ENCODE data around the gene STXBP5. TPM values are rescaled to one million over a fixed set of nuclear protein-coding genes. Genes with fewer than 3 reads are reported as not detected.
A peak's percentile ranks its signal among the peaks of the same experiment; 100 is the strongest.

STXBP5 gene
- total and polyA plus RNA-seq, 2 of the 13 experiments (the other 11 are each of a cell fraction or from before 2014, with no cell fraction given) = 8.8 to 19.4 TPM

DNA sequence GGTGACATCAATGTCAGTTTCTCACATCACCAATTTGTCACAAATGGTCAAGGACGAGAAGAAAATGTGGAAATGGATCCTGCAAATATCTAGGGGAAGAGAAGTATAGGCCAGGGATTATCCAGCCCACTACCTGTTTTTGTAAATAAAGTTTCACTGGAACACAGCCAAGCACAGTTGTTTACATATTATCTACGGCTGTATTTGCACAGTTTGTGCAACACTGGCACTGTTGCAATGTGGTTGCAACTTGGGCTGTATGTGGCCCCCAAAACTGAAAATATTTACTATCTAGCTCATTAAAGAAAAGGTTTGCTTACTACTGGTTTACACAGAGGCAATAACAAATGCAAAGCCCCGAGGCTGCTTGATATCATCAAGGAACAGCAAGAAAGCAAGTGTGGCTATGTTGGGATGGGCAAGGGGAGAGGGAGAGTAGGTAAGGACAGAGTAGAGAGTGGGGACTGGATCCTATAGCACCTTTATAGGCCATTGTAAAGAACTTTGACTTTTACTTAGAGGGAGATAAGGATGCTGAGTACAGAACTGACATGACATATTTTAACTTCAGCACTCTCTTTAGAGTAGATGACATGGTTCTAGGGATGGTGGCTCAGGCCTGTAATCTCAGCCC, 11.8 kb upstream of the STXBP5 start (continued):
- no peak; the same call in 1 of the 2 replicates for TF ChIP-seq ZNF567 (CRISPR knock-in tag; IDR thresholded peaks at IDR 0.05; ENCODE audit: borderline replicate concordance)
- TF ChIP-seq ATRX (CRISPR knock-in tag; IDR thresholded peaks at IDR 0.05; ENCODE audit: borderline replicate concordance) = no peak
- no peak for TF ChIP-seq MAF1 (CRISPR knock-in tag; IDR thresholded peaks at IDR 0.05; ENCODE audit: borderline replicate concordance)
- peak; percentile 83; the same call in 1 of the 2 replicates for TF ChIP-seq KDM3A (CRISPR knock-in tag; IDR thresholded peaks at IDR 0.05; ENCODE audit: low read depth)
- TF ChIP-seq, protein P1, sequence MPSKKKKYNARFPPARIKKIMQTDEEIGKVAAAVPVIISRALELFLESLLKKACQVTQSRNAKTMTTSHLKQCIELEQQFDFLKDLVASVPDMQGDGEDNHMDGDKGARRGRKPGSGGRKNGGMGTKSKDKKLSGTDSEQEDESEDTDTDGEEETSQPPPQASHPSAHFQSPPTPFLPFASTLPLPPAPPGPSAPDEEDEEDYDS (CRISPR knock-in tag; IDR thresholded peaks at IDR 0.05) = no peak
- TF ChIP-seq, protein P2, sequence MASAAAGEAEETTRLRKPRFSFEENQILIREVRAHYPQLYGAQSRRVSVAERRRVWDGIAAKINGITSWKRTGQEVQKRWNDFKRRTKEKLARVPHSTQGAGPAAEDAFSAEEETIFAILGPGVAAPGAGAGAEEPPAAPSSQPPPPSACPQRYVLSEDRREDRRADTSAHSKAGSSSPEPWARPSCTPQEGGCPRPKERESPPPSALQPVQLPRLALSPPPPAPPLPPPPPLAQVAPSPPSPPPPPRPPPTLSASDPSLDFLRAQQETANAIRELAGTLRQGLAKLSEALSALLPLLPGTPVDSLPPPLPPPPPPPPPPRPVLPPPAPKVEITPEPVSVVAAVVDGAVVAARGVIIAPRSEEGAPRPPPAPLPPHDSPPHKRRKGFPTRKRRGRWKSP (CRISPR knock-in tag; IDR thresholded peaks at IDR 0.05) = peak; percentile 89; the same call in 1 of the 2 replicates
- TF ChIP-seq, protein P3, sequence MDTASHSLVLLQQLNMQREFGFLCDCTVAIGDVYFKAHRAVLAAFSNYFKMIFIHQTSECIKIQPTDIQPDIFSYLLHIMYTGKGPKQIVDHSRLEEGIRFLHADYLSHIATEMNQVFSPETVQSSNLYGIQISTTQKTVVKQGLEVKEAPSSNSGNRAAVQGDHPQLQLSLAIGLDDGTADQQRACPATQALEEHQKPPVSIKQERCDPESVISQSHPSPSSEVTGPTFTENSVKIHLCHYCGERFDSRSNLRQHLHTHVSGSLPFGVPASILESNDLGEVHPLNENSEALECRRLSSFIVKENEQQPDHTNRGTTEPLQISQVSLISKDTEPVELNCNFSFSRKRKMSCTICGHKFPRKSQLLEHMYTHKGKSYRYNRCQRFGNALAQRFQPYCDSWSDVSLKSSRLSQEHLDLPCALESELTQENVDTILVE (CRISPR knock-in tag; IDR thresholded peaks at IDR 0.05) = peak; percentile 96
- no peak for TF ChIP-seq ZNF207 (IDR thresholded peaks at IDR 0.05; ENCODE audit: borderline replicate concordance)
- no peak for TF ChIP-seq KDM6A (CRISPR knock-in tag; IDR thresholded peaks at IDR 0.05; ENCODE audit: low read depth)
- no peak; the same call in 1 of the 2 replicates for TF ChIP-seq ZNF431 (CRISPR knock-in tag; IDR thresholded peaks at IDR 0.05; ENCODE audit: borderline replicate concordance, low read depth)
- TF ChIP-seq, protein P4, sequence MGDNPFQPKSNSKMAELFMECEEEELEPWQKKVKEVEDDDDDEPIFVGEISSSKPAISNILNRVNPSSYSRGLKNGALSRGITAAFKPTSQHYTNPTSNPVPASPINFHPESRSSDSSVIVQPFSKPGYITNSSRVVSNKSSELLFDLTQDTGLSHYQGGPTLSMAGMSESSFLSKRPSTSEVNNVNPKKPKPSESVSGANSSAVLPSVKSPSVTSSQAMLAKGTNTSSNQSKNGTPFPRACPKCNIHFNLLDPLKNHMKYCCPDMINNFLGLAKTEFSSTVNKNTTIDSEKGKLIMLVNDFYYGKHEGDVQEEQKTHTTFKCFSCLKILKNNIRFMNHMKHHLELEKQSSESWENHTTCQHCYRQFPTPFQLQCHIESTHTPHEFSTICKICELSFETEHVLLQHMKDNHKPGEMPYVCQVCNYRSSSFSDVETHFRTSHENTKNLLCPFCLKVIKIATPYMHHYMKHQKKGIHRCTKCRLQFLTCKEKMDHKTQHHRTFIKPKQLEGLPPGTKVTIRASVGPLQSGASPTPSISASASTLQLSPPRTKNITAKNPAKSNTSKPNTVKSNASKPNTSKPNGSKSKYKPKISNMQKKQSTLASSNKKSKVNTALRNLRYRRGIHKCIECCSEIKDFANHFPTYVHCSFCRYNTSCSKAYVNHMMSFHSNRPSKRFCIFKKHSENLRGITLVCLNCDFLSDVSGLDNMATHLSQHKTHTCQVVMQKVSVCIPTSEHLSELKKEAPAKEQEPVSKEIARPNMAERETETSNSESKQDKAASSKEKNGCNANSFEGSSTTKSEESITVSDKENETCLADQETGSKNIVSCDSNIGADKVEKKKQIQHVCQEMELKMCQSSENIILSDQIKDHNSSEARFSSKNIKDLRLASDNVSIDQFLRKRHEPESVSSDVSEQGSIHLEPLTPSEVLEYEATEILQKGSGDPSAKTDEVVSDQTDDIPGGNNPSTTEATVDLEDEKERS (CRISPR knock-in tag; IDR thresholded peaks at IDR 0.05) = peak; percentile 72; the same call in 1 of the 2 replicates
- TF ChIP-seq SRY (CRISPR knock-in tag; IDR thresholded peaks at IDR 0.05) = no peak
- no peak for TF ChIP-seq ZNF224 (CRISPR knock-in tag; IDR thresholded peaks at IDR 0.05)
- no peak for TF ChIP-seq PLRG1 (conservative IDR thresholded peaks at IDR 0.05)
- TF ChIP-seq ZNF343 (CRISPR knock-in tag; IDR thresholded peaks at IDR 0.05) = no peak
- TF ChIP-seq ZNF451 (CRISPR knock-in tag; IDR thresholded peaks at IDR 0.05) = no peak
- TF ChIP-seq, protein P5, sequence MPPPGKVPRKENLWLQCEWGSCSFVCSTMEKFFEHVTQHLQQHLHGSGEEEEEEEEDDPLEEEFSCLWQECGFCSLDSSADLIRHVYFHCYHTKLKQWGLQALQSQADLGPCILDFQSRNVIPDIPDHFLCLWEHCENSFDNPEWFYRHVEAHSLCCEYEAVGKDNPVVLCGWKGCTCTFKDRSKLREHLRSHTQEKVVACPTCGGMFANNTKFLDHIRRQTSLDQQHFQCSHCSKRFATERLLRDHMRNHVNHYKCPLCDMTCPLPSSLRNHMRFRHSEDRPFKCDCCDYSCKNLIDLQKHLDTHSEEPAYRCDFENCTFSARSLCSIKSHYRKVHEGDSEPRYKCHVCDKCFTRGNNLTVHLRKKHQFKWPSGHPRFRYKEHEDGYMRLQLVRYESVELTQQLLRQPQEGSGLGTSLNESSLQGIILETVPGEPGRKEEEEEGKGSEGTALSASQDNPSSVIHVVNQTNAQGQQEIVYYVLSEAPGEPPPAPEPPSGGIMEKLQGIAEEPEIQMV (CRISPR knock-in tag; IDR thresholded peaks at IDR 0.05; ENCODE audit: low read depth) = no peak
- TF ChIP-seq ZNF737 (CRISPR knock-in tag; IDR thresholded peaks at IDR 0.05; ENCODE audit: borderline replicate concordance) = no peak; the same call in 1 of the 2 replicates
- no peak for TF ChIP-seq ZNF256 (CRISPR knock-in tag; conservative IDR thresholded peaks at IDR 0.05)
- TF ChIP-seq XRCC5 (optimal IDR thresholded peaks at IDR 0.05; ENCODE audit: low read length) = no peak
- TF ChIP-seq ZNF83 (CRISPR knock-in tag; IDR thresholded peaks at IDR 0.05; ENCODE audit: borderline replicate concordance) = no peak
